HepG2 (cell line): Measurements from ENCODE around the gene SZRD1. TPM values are rescaled to one million over a fixed set of nuclear protein-coding genes. Genes with fewer than 3 reads are reported as not detected.

ENCODE experiments used
- ARNTL ChIP-seq: sonication (generic); formaldehyde crosslinking; IDR thresholded peaks from 2 replicates; pipeline ENCODE4 v1.4.0; 2020; ENCODE audit warnings: mild to moderate bottlenecking, missing genetic modification reagents
- ATF6 ChIP-seq: sonication (generic); formaldehyde crosslinking; conservative IDR thresholded peaks from 2 replicates; pipeline ENCODE4 v1.4.0; 2020; ENCODE audit warnings: missing genetic modification reagents
- CCAR2 ChIP-seq: fragments of 200-400 bp; formaldehyde crosslinking; optimal IDR thresholded peaks from 2 replicates; pipeline ENCODE3; 2018; ENCODE audit warnings: low read depth, mild to moderate bottlenecking, low read length, moderate library complexity
- CHD4 ChIP-seq: fragments of 200-600 bp; sonication (generic); IDR thresholded peaks from 2 replicates; pipeline ENCODE4 v1.7.0; 2017; ENCODE audit warnings: mild to moderate bottlenecking, low read length, borderline replicate concordance
- ELF3 ChIP-seq: IDR thresholded peaks from 2 replicates; pipeline ENCODE4 v1.6.1; 2016; ENCODE audit warnings: missing genetic modification reagents, missing compliant biosample characterization
- MED1 ChIP-seq: sonication (generic); formaldehyde crosslinking; IDR thresholded peaks from 2 replicates; pipeline ENCODE4 v1.4.0; 2020; ENCODE audit warnings: missing genetic modification reagents
- MLX ChIP-seq: IDR thresholded peaks from 2 replicates; pipeline ENCODE4 v1.6.1; 2016
- NR2F1 ChIP-seq, 2 experiments: fragments of 450-650 bp in 1 of 2; formaldehyde crosslinking in 1 of 2; IDR thresholded peaks; 2 replicates each; pipeline versions ENCODE4 v1.5.0 to v1.6.1; 2016 to 2020; ENCODE audit warnings: mild to moderate bottlenecking in 1 of 2, missing compliant biosample characterization in 1 of 2, missing genetic modification reagents in 1 of 2, moderate library complexity in 1 of 2
- RBM22 ChIP-seq: fragments of 200-400 bp; formaldehyde crosslinking; optimal IDR thresholded peaks from 2 replicates; pipeline ENCODE3; 2017; ENCODE audit warnings: mild to moderate bottlenecking, low read length, moderate library complexity
- SRSF4 ChIP-seq: fragments of 200-400 bp; formaldehyde crosslinking; IDR thresholded peaks from one replicate; pipeline ENCODE4 v1.6.1; 2018; ENCODE audit warnings: mild to moderate bottlenecking, low read depth, low read length, moderate library complexity; ENCODE audit not compliant: poor library complexity, severe bottlenecking
- STAT5B ChIP-seq: sonication (generic); formaldehyde crosslinking; IDR thresholded peaks from 2 replicates; pipeline ENCODE4 v1.4.0; 2020; ENCODE audit warnings: missing genetic modification reagents
- TARDBP ChIP-seq: sonication (generic); formaldehyde crosslinking; IDR thresholded peaks from 2 replicates; pipeline ENCODE4 v1.8.0; 2022; ENCODE audit warnings: mild to moderate bottlenecking, missing genetic modification reagents
- ZBTB7A ChIP-seq: sonication (generic); formaldehyde crosslinking; IDR thresholded peaks from 2 replicates; pipeline ENCODE4 v1.8.0; 2022; ENCODE audit warnings: mild to moderate bottlenecking, missing genetic modification reagents
- ZNF263 ChIP-seq: sonication (generic); formaldehyde crosslinking; IDR thresholded peaks from 2 replicates; pipeline ENCODE4 v1.4.0; 2020; ENCODE audit warnings: missing genetic modification reagents
- ZNF432 ChIP-seq: sonication (generic); formaldehyde crosslinking; IDR thresholded peaks from 2 replicates; pipeline ENCODE4 v1.5.0; 2020; ENCODE audit warnings: missing genetic modification reagents, mild to moderate bottlenecking, borderline replicate concordance
- ZNF441 ChIP-seq: sonication (generic); formaldehyde crosslinking; IDR thresholded peaks from 2 replicates; pipeline ENCODE4 v1.7.0; 2021; ENCODE audit warnings: missing genetic modification reagents, borderline replicate concordance
- ZNF773 ChIP-seq: sonication (generic); formaldehyde crosslinking; IDR thresholded peaks from 2 replicates; pipeline ENCODE4 v1.4.0; 2020; ENCODE audit warnings: missing genetic modification reagents, borderline replicate concordance
- ZNF788 ChIP-seq: sonication (generic); formaldehyde crosslinking; IDR thresholded peaks from 2 replicates; pipeline ENCODE4 v1.5.0; 2020; ENCODE audit warnings: mild to moderate bottlenecking, missing genetic modification reagents, borderline replicate concordance
- polyA plus RNA-seq, 8 experiments: library from polyadenylated mRNA; depleted of rRNA in 3 of 8; stranded (reverse) in 7 of 8; unstranded in 1 of 8; fragments of >200 nt; fragmentation: Illumina TruSeq in 4 of 8; extraction: Trizol in 4 of 8; gene quantifications; 2 replicates each; pipeline versions ENCODE4 v1.2.1 to v1.2.3, GENCODE V29; 2011 to 2016; ENCODE audit warnings: low read depth in 4 of 8, missing spikeins in 1 of 8, mixed read lengths in 1 of 8; ENCODE audit not compliant: insufficient read depth in 1 of 8
- total RNA-seq, 5 experiments: library from RNA; depleted of rRNA; stranded (reverse); fragments of >200 nt; fragmentation: Illumina TruSeq; extraction: Trizol; gene quantifications; 2 replicates each; pipeline ENCODE4 v1.2.3, GENCODE V29; 2016; ENCODE audit warnings: low read depth in 1 of 5
- TF ChIP-seq, protein P1 (sequence below): sonication (generic); formaldehyde crosslinking; IDR thresholded peaks from 2 replicates; pipeline ENCODE4 v1.5.0; 2020; ENCODE audit warnings: mild to moderate bottlenecking, missing genetic modification reagents
- TF ChIP-seq, protein P2 (sequence below), 2 experiments: IDR thresholded peaks; 2 replicates each; pipeline ENCODE4 v1.6.1; 2011 to 2012; ENCODE audit warnings: low read length in 2 of 2, borderline replicate concordance in 1 of 2, low read depth in 1 of 2, mild to moderate bottlenecking in 1 of 2, moderate library complexity in 1 of 2

The SZRD1 gene
- total and polyA plus RNA-seq, 2 of the 13 experiments (the other 11 are each of a cell fraction or from before 2014, with no cell fraction given): 28.5 to 41.4 TPM

DNA sequence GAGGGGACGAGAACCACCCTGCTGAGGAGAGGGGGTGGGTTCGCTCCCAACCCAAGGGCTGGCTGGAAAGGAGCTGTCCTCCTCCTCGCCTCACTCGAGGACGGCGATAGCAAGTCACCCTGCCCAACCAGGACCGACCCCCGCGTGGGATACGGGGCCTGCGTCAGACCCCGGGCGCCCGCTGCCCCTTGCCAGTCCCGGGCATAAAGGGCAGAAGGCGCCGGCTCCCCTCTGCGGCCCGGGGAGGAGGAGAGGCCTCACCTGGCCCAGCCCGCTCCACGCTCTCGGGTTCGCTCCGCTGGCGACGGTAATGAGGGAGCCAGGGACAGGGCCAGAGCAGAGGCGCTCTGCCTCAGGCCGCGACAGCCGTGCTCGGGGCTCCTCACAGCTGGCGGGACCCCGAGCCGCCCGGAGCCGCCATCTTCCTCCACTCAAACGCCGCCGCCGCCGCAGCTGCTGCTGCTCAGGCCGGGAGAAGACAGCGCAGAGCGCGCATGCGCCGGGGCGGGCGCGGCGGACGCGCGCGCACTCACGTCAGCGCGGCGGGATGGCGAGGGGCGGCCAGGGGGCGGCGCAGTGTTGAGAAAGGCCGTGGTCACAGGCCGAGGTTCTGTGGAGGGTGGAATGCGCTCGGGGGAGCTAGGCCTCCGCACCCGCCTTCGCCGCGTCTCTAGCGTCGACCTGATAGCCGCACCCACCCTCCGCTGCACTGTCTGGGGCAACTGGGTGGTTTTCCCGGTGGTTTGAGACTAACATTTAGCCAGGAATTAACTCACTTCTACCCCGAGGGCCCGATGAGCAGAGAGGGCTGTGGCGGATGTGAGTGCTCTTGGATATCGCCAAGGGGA is 14.8 kb upstream of the SZRD1 start, which contains the start of gene FBXO42 (continued):
- no peak for TF ChIP-seq RBM22
- TF ChIP-seq ARNTL (CRISPR knock-in tag): peak; percentile 18; the same call in 1 of the 2 replicates
- no peak for TF ChIP-seq NR2F1 (CRISPR knock-in tag; IDR thresholded peaks at IDR 0.05)
- peak; percentile 62; the same call in 1 of the 2 replicates for TF ChIP-seq ZNF263 (CRISPR knock-in tag)
- TF ChIP-seq STAT5B (CRISPR knock-in tag): no peak
- peak; percentile 50 for TF ChIP-seq MED1 (CRISPR knock-in tag)
- TF ChIP-seq CHD4: no peak
- TF ChIP-seq ZNF432 (CRISPR knock-in tag): no peak
- no peak for TF ChIP-seq SRSF4
- TF ChIP-seq ELF3 (CRISPR knock-in tag): peak; percentile 25; the same call in 1 of the 2 replicates
- peak; percentile 15; the same call in 1 of the 2 replicates for TF ChIP-seq ZBTB7A (CRISPR knock-in tag)
- TF ChIP-seq MLX (CRISPR knock-in tag): no peak
- peak; percentile 86 for TF ChIP-seq TARDBP
- TF ChIP-seq, protein P1, sequence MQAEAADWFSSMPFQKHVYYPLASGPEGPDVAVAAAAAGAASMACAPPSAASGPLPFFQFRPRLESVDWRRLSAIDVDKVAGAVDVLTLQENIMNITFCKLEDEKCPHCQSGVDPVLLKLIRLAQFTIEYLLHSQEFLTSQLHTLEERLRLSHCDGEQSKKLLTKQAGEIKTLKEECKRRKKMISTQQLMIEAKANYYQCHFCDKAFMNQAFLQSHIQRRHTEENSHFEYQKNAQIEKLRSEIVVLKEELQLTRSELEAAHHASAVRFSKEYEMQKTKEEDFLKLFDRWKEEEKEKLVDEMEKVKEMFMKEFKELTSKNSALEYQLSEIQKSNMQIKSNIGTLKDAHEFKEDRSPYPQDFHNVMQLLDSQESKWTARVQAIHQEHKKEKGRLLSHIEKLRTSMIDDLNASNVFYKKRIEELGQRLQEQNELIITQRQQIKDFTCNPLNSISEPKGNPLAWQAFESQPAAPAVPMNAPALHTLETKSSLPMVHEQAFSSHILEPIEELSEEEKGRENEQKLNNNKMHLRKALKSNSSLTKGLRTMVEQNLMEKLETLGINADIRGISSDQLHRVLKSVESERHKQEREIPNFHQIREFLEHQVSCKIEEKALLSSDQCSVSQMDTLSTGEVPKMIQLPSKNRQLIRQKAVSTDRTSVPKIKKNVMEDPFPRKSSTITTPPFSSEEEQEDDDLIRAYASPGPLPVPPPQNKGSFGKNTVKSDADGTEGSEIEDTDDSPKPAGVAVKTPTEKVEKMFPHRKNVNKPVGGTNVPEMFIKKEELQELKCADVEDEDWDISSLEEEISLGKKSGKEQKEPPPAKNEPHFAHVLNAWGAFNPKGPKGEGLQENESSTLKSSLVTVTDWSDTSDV (CRISPR knock-in tag): peak; percentile 29; the same call in 1 of the 2 replicates
- no peak for TF ChIP-seq ZNF441
- 0 out of 2 replicates have a peak, but pooled peaks have one; percentile 50 for TF ChIP-seq ZNF788 (CRISPR knock-in tag)
- TF ChIP-seq, protein P2, sequence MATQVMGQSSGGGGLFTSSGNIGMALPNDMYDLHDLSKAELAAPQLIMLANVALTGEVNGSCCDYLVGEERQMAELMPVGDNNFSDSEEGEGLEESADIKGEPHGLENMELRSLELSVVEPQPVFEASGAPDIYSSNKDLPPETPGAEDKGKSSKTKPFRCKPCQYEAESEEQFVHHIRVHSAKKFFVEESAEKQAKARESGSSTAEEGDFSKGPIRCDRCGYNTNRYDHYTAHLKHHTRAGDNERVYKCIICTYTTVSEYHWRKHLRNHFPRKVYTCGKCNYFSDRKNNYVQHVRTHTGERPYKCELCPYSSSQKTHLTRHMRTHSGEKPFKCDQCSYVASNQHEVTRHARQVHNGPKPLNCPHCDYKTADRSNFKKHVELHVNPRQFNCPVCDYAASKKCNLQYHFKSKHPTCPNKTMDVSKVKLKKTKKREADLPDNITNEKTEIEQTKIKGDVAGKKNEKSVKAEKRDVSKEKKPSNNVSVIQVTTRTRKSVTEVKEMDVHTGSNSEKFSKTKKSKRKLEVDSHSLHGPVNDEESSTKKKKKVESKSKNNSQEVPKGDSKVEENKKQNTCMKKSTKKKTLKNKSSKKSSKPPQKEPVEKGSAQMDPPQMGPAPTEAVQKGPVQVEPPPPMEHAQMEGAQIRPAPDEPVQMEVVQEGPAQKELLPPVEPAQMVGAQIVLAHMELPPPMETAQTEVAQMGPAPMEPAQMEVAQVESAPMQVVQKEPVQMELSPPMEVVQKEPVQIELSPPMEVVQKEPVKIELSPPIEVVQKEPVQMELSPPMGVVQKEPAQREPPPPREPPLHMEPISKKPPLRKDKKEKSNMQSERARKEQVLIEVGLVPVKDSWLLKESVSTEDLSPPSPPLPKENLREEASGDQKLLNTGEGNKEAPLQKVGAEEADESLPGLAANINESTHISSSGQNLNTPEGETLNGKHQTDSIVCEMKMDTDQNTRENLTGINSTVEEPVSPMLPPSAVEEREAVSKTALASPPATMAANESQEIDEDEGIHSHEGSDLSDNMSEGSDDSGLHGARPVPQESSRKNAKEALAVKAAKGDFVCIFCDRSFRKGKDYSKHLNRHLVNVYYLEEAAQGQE (IDR thresholded peaks at IDR 0.05; ENCODE audit: borderline replicate concordance in 1 of 2, low read depth in 1 of 2, low read length in 2 of 2): no peak
- no peak for TF ChIP-seq CCAR2
- no peak for TF ChIP-seq ATF6 (CRISPR knock-in tag)
- TF ChIP-seq ZNF773: no peak; the same call in 1 of the 2 replicates
